Measurements from ENCODE around the gene SSC5D.

The SSC5D gene

GRCh38 chr19:55539090-55539984 is 51.1 kb downstream of the SSC5D start:
- DNase-seq, result no peak

DNA sequence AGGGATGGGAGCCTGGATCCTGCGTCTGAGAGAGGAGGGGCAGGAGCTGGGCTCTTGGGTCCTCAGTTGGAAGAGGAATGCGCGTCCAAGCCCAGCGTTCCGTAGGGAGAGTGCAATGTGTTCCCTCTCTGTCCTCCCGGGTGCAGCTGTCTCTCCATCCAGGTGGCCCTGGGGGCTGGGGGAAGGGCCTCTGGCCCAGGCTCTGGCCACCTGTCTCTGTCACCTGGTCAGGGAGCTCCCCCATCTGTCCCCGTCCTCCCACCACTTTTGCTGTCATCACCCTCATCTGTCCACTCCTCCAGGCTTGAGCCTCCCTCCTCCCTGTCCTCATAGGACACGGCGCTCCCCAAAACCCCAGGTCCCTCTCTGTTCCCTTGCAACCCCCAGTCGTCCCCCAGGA is 52.4 kb downstream of the SSC5D start:
- no peak for DNase-seq

GRCh38 chr19:55541091-55541490 is 52.9 kb downstream of the SSC5D start:
- no peak for DNase-seq

- DNase-seq, result no peak
Observed at GRCh38 chr19:55542292-55542855, 54.1 kb downstream of the SSC5D start.

DNA sequence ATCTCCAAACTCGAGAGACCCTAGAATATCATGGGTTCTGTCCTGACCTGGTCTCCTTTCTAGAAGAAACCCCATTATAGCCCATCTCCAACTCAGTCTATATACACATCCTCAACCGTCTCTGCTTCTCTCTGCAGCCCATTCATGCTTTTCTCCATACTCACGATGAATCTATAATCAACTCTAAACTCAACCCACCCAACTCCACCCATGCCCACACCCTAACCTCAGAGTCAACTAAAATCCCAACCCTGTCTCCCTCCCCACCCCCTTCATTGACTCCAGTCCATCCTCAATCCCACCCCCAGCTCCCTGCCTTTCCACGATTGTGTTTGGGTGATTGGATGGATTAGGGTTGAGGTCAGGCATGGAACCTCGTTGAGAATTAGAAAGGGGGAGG is 55.3 kb downstream of the SSC5D start:
- DNase-seq, result no peak

- no peak for DNase-seq
Observed at GRCh38 chr19:55544014-55544413, 55.8 kb downstream of the SSC5D start.

- DNase-seq, result no peak
Observed at GRCh38 chr19:55544776-55545439, 56.7 kb downstream of the SSC5D start.

DNA sequence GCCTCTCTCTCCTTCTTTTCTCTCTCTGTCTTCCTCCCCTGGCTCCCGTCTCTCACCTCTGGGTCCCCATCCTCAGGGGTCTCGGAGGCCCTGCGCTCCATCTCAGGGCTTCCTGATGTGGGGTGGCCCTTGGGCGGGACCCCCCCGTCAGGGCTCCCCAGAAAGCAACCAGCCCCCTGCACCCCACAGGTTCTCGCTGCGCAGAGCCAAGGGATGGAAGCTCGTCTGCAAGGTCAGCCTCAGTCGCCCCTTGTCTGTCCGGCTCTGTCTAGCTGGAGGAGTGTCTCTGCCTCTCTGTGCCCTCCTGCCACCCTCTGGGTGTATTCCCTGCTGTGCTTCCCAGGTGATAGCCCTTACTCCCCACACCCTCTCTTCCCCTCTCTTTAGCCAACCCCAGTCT is 57.2 kb downstream of the SSC5D start, which contains the start of gene SBK3:
Gene SBK3, minus strand, starts transcription at position 101 of the 400 bp plus-strand sequence. Its CDS starts 0 bp downstream, at position 101.
- DNase-seq, result no peak

GRCh38 chr19:55546011-55546410 is 57.8 kb downstream of the SSC5D start:
- DNase-seq, result no peak

- DNase-seq, result no peak
Observed at GRCh38 chr19:55546822-55547614, 58.8 kb downstream of the SSC5D start.

GRCh38 chr19:55549500-55550320 is 61.5 kb downstream of the SSC5D start:
- DNase-seq, result no peak

DNA sequence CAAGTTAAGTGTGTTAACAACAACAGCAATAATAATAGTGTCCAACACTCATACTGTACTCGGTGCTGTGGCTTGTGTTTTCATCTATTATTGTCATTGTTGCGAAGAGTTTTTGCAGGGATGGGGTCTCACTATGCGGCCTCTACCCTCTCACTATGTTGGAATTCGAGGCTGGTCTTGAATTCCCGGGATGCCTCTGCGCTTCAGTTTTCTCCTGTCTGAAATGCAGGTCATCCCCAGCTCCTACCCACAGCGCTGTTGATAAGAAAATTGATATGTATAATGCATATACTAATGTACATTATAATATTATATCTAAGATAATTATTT is 62.0 kb downstream of the SSC5D start:
- no peak for DNase-seq

DNA sequence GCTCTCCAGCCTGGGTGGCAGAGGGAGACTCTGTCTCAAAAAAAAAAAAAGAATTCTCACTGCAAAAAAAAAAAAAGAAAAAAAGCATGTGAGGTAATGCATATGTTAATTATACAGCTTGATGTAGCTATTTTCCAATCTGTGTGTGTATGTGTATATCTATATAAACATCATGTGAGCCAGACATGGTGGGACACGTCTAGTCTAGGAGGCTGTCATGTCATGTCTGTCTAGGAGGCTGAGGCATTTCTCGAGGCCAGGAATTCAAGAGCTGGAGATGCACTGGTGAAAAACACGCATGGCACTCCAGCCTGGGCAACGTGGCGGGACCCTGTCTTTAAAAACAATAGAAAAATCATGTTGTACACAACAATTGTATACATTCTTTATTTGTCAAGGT is 64.0 kb downstream of the SSC5D start:
- DNase-seq, result no peak

DNA sequence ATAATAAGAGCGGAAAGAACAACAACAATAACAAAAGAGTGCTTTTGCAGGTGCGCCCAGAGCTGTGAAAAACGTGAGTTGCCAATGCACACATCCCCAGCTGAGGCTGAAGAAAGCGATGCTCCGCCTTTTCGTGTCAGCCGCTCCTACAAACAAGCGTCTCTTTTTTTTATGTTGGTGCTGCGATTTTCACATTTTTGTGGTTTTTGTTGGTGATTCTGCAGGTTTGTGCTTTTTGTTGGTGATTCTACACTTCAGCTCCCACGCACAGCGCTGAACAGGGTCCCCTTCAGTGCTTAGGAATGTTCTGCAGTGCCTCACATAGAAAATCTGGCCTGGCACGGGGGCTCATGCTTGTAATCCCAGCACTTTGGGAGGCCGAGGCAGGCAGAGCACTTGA is 64.4 kb downstream of the SSC5D start:
- DNase-seq, result no peak

GRCh38 chr19:55553217-55554182 is 65.3 kb downstream of the SSC5D start:
- DNase-seq, result no peak

DNA sequence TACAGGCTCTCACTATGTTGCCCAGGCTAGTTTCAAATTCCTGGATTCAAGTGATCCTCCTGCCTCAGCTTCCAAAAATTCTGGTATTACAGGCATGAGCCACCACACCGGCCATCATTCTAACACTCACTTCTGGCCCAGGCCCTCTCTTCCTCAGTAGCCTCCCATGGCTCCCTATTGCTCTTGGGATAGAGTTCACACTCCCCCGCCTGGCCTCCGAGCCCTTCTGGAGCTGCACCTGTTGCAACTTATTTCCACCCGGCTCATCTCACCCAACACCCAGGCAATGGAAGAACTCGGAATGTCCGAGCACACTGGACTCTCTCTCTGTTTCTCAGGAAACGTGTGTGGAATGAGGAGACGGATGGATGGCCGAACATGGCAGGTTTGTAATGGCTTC is 66.1 kb downstream of the SSC5D start:
- DNase-seq, result no peak

DNA sequence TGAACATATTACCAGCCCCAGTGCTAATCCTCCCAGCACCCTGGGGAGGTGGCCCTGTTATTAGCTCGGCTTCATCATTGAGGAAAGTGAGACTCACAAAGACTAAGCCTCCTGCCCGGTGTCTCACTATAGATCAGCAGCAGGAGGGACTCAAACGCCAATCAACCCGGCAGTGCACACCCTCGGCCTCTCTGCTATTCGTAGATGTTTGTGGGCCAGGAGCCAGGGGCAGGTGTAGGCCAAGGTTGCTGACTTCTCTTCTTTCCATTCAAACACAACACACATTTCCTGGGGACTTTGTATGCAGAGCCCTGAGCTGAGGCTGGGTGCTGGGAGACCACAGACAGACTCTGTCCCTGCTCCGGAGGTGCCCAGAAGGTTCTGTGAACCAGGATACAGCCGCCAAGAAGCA is 66.5 kb downstream of the SSC5D start:
- DNase-seq, result no peak

GRCh38 chr19:55559684-55560083 is 71.4 kb downstream of the SSC5D start:
- DNase-seq, result no peak

- DNase-seq, result no peak
Observed at GRCh38 chr19:55563261-55563690, 75.0 kb downstream of the SSC5D start.

DNA sequence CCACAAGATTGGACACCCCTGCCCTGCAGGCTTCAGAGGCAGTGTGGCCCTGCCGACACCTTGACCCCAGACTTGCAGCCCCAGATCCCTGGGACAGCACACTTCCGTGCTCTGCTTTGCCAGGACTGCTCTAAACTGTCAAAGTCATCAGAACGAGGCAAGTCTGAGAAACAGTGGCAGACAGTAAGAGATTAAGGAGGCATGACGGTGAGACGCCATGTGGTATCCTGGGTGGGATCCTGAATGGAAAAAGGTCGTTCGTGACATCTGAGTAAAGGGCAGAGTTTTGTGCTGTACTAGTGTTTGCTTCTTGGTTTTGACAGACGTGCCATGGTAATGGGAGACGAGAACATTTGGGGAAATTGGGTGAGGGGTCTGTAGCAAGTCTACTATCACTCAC is 78.6 kb downstream of the SSC5D start:
- DNase-seq, result no peak

All from activated CD4-positive, alpha-beta T cell treated with anti-CD3 and anti-CD28 coated beads, Interleukin-2, amount 50 U/mL, for 4 hours (primary cell).